ENCODE results near the gene GRAMD2B.
"Not testable (repeated sequence)": the region's sequence is repeated elsewhere in the genome, so short reads cannot be mapped to it uniquely, and the experiment has no call there.

The GRAMD2B gene

DNA sequence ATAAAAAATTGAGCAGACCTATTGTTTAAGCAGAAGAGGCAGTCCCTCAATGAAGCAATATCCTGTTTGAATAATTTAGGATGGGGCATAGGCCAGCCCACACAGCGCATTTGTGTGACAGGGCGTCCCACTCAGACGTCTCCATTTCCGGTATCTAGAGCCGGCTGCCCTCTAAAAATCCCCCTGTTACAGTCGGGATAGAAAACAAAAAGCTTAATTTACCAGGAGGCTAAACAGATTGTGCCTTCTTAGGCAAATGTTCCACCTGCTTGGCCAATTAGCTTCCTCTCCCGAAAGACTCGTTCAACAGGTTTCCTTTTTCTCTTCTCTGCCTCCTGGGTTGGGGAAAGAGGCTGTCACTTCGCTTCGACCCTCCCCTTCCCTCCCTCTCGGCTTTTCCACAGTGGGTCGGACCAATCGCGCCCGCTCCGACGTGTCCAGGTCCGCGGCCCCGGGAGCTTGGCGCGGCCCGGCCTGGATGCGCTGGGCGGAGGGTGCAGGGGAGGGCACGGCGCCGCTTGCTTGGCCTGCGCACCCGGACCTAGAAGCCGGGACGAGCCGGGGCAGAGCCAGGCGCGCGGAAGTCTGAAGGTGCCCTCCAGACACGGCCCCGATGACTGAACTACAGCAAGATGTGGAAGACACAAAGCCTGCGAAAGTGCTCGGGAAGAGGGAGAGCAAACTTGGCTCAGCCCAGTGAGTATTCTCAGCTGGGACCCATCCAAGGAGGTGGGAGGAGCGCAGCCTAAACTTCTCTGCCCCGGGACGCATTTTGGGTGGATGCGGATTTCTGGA, at the start of gene GRAMD2B:
Gene GRAMD2B (plus strand): TSS at position 416 of the 795 bp plus-strand sequence. CDS start 198 bp downstream, at position 614.
- peak; percentile 57 for DNase-seq (ENCODE audit: low spot score)

GRCh38 chr5:126374109-126374416, 49.1 kb upstream of the GRAMD2B start:
- DNase-seq (ENCODE audit: low spot score), result no peak

- no peak for DNase-seq (ENCODE audit: low spot score)
Observed at GRCh38 chr5:126376443-126376842, 46.8 kb upstream of the GRAMD2B start.

- DNase-seq (ENCODE audit: low spot score), result no peak
Observed at GRCh38 chr5:126377424-126377823, 45.8 kb upstream of the GRAMD2B start.

GRCh38 chr5:126380316-126380715, 42.9 kb upstream of the GRAMD2B start:
- DNase-seq (ENCODE audit: low spot score), result not testable (repeated sequence)

GRCh38 chr5:126383246-126383645, 40.0 kb upstream of the GRAMD2B start:
- no peak for DNase-seq (ENCODE audit: low spot score)

GRCh38 chr5:126383776-126384175, 39.4 kb upstream of the GRAMD2B start:
- no peak for DNase-seq (ENCODE audit: low spot score)

GRCh38 chr5:126384985-126385384, 38.2 kb upstream of the GRAMD2B start:
- DNase-seq (ENCODE audit: low spot score), result no peak

DNA sequence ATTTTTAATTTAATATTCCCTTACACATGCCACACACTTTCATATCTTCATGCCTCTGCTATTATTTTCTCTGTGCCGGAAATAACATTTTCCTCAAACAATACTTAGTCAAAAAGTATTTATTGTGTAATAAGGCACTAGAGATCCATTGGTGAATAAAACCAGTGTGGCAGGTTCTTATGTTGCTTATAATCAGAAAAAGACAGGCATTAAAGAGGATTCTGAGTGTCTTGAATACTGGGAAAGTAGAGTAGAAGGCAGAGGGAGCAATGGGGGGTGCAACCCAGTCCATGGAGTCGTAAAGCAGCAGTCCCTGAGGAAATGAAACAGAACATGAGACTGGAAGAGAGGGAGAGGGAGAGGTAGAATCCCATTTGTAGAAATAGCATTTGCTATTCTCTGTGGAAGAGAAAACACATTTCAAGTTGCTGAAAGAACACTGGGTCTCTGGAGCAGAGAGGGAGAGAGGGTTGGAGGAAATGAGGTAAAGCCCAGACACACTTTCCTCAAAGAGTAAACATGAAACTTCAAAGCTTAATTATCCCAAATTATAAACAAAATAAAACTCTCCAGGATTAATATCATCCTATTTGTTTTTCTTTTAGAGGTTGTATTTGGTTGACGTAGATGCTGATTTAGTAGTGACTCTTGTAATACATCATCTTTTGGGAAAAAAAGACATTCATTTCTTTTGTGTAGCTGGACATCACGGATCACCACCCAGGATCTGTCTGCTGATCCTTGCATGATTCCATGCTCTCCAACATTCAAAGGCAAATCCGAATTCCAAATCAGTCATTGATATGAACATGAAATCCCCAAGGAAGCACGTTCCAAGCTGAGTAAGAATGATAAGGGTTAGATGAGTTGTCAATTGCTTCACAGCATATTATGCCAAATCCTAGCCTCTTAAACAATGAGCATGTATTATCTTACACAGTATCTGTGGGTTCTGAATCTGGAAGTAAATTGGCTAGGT, 37.4 kb upstream of the GRAMD2B start:
- no peak for DNase-seq (ENCODE audit: low spot score)

- DNase-seq (ENCODE audit: low spot score), result no peak
Observed at GRCh38 chr5:126389179-126389578, 34.0 kb upstream of the GRAMD2B start.

DNA sequence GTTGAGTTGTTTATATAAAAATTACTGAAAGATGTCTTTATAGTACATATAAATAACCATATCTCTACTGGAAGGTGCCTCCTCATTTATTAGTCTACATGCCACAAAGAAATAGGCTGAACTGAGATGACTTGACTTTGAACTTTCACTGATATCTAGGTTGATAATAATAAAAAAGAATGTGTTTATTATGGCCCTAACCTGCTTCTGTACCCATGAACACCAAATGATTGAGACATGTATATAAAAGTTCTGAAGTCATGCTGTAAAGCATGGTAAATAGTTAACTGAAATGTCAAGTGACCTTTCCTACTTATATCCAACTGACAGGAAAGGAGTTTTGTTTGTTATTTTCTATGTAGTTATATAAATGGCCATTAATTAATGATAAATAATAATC, 33.2 kb upstream of the GRAMD2B start:
- no peak for DNase-seq (ENCODE audit: low spot score)

- DNase-seq (ENCODE audit: low spot score), result no peak
Observed at GRCh38 chr5:126391386-126391785, 31.8 kb upstream of the GRAMD2B start.

GRCh38 chr5:126394211-126394788, 28.9 kb upstream of the GRAMD2B start:
- no peak for DNase-seq (ENCODE audit: low spot score)

- DNase-seq (ENCODE audit: low spot score), result no peak
Observed at GRCh38 chr5:126395198-126395597, 28.0 kb upstream of the GRAMD2B start.

GRCh38 chr5:126395605-126396004, 27.6 kb upstream of the GRAMD2B start:
- DNase-seq (ENCODE audit: low spot score), result no peak

DNA sequence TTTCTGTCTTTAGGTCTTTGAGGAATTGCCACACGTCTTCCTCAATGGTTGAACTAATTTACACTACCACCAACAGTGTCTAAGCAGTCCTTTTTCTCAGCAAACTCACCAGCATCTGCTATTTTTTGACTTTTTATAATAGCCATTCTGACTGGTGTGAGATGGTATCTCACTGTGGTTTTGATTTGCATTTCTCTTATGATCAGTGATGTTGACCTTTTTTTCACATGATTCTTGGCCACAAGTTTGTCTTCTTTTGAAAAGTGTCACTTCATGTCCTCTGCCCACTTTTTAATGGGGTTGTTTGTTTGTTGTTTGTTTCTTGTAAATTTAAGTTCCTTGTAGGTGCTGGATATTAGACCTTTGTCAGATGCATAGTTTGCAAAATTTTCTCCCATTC, 26.5 kb upstream of the GRAMD2B start:
- DNase-seq (ENCODE audit: low spot score), result not testable (repeated sequence)

GRCh38 chr5:126398791-126399190, 24.4 kb upstream of the GRAMD2B start:
- no peak for DNase-seq (ENCODE audit: low spot score)

- no peak for DNase-seq (ENCODE audit: low spot score)
Observed at GRCh38 chr5:126400621-126401251, 22.5 kb upstream of the GRAMD2B start.

- DNase-seq (ENCODE audit: low spot score), result no peak
Observed at GRCh38 chr5:126402621-126403555, 20.3 kb upstream of the GRAMD2B start.

DNA sequence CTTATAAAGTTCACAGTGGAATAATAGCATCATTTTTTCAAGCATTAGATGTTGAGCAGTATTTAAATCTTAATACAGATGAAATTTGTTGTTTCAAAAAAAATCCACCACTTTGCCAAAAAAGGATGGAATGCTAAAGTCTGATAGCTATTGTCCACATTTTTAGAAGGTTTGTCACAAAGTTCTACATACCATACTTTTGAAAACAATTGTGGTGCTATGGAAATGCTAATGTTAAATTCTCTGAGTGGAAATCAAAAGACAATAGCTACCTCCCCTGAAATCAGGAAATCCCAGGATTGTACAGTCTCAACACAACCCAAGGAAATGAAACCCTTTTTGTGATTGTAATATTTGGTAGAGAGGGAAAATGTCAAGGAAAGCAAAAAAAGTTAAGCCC, 19.3 kb upstream of the GRAMD2B start:
- no peak for DNase-seq (ENCODE audit: low spot score)

DNA sequence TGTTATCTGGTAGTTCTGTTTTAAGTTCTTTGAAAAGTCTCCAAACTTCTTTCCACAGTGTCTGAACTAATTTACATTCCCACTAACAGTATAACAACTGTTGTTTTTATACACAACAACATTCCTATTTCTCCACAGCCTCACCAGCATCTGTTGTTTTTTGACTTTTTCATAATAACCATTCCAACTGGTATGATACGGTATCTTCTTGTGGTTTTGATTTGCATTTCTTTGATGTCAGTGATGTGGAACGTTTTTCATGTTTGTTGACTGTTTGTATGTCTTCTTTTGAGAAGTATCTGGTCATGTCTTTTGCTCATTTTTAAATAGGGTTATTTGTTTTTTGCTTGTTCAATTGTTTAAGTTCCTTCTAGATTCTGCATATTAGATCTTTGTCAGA, 12.6 kb upstream of the GRAMD2B start:
- DNase-seq (ENCODE audit: low spot score), result no peak
